Stimulated activated CD4-positive, alpha-beta T cell treated with anti-CD3 and anti-CD28 coated beads, Interleukin-15, amount 100 ng/mL, for 1 hour (primary cell): Measurements from ENCODE around the gene SNX11.
"Not testable (repeated sequence)": the region's sequence is repeated elsewhere in the genome, so short reads cannot be mapped to it uniquely, and the experiment has no call there.

Experiments used
- DNase-seq, 2 donors: peaks; one replicate each; pipeline ENCODE4 v3.0.0-alpha.2; 2020; ENCODE audit warnings: low read depth in 1 of 2, low spot score in 1 of 2

SNX11 gene, protein sequence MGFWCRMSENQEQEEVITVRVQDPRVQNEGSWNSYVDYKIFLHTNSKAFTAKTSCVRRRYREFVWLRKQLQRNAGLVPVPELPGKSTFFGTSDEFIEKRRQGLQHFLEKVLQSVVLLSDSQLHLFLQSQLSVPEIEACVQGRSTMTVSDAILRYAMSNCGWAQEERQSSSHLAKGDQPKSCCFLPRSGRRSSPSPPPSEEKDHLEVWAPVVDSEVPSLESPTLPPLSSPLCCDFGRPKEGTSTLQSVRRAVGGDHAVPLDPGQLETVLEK

GRCh38 chr17:48107137-48108055 is at the start of gene SNX11:
Gene SNX11 (plus strand): TSS chr17:48107766. CDS start chr17:48112044, 4,278 bp downstream.
- peak; percentile 86 to 88 for DNase-seq

DNA sequence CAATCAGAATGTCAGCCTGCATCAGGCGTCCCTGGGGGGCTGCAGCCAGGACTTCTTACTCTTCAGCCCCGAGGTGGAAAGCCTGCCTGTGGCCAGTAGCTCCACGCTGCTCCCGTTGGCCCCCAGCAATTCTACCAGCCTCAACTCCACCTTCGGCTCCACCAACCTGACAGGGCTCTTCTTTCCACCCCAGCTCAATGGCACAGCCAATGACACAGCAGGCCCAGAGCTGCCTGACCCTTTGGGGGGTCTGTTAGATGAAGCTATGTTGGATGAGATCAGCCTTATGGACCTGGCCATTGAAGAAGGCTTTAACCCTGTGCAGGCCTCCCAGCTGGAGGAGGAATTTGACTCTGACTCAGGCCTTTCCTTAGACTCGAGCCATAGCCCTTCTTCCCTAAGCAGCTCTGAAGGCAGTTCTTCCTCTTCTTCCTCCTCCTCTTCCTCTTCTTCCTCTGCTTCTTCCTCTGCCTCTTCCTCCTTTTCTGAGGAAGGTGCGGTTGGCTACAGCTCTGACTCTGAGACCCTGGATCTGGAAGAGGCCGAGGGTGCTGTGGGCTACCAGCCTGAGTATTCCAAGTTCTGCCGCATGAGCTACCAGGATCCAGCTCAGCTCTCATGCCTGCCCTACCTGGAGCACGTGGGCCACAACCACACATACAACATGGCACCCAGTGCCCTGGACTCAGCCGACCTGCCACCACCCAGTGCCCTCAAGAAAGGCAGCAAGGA is 49.0 kb upstream of the SNX11 start:
- no peak for DNase-seq

DNA sequence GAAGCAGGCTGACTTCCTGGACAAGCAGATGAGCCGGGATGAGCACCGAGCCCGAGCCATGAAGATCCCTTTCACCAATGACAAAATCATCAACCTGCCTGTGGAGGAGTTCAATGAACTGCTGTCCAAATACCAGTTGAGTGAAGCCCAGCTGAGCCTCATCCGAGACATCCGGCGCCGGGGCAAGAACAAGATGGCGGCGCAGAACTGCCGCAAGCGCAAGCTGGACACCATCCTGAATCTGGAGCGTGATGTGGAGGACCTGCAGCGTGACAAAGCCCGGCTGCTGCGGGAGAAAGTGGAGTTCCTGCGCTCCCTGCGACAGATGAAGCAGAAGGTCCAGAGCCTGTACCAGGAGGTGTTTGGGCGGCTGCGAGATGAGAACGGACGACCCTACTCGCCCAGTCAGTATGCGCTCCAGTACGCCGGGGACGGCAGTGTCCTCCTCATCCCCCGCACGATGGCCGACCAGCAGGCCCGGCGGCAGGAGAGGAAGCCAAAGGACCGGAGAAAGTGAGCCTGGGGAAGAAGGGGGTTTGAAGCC is 48.4 kb upstream of the SNX11 start:
- DNase-seq: no peak

- no peak for DNase-seq
Observed at GRCh38 chr17:48060249-48060648, 47.3 kb upstream of the SNX11 start.

- DNase-seq: no peak
Observed at GRCh38 chr17:48062273-48062672, 45.3 kb upstream of the SNX11 start.

DNA sequence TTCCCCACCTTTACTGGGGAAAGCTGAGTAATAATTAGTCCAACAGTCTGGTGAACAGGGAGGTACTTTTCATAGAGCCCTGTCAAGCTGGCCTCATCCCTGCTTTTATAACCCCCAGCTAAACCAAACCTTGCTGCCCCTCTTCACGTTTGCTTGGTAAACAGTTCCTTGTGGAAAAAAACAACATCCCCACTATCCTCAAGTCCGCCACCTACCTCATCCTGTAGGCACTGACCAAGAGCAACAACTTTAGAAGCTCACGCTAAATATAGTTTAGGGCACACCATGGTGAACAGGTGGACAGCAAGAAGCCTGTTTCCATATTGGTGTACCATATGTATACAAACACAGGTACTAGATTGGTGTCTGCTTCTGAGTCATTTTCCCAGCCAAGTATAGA is 42.9 kb upstream of the SNX11 start:
- DNase-seq: no peak

DNA sequence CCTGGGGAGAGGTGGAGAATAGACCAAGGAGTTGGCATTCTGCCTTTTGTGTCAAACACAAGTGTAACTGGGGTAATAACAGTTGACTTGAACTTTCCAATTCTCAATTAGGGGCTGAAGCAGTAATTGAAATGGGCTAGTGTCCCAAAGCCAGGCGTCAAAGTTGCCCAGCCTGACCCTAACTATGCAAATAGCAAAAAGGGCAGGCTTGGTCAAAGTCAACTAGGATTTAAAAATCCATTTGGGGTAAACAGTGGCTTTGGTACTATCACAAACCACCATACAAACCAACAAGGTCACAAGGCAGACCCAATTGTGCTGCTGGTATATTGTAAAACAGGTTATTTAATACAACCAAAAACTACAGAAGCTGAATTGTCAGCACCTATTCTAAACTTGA is 41.4 kb upstream of the SNX11 start:
- no peak for DNase-seq

DNA sequence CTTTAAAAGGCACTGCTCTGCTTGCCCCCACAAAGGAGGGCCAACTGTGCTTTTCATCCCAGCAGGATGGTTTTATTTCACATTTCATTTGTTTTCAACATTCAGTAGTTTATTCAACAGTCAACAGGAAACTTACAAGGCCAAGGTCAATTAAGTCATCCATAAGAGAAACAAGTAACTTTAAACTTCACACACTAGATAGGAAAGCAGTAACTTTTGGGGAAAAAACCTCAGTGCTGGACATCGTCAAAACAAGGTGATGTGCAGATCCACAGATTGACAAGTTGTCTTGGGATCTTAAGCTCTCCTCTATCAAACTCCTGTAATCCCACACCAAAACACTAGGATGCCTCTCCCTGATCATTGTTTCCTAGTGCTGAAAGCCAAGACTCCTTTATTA is 40.9 kb upstream of the SNX11 start:
- no peak for DNase-seq

GRCh38 chr17:48067245-48067644 is 40.3 kb upstream of the SNX11 start:
- DNase-seq: no peak

DNA sequence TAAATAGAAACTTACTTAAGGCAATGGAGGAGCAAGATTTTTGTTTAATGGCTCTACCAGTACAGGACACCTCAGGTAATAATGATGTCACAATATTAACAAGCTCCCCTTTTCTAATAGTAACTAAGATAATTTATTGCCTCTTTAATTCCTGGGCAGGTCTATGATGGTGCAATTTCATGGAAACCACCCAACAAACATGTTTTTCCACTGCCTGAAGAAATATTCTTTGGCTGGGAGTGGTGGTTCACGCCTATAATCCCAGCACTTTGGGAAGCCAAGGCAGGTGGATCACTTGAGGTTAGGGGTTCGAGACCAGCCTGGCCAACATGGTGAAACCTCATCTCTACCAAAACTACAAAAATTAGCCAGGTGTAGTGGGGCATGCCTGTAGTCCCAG is 39.8 kb upstream of the SNX11 start:
- DNase-seq: not testable (repeated sequence)

GRCh38 chr17:48068491-48068961 is 39.0 kb upstream of the SNX11 start:
- no peak for DNase-seq

GRCh38 chr17:48070195-48070594 is 37.4 kb upstream of the SNX11 start:
- DNase-seq: no peak

DNA sequence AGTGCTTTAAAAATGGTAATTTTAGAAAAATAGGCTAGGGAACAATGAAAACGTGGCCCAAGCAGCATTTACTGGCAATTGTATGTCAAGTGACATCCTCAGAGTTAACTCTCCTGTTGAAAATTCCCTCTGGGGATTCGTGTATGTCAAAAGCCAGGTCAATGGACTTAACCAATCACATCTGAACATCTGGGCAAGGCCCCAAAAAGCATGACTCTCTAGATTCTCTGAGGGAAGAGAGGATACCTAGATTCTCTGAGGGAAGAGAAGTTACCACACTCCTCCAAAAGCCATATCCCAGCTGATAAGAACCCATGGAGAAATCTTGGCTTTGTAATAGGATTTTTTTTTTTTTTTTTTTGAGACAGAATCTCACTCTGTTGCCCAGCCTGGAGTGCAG is 35.9 kb upstream of the SNX11 start:
- no peak for DNase-seq

DNA sequence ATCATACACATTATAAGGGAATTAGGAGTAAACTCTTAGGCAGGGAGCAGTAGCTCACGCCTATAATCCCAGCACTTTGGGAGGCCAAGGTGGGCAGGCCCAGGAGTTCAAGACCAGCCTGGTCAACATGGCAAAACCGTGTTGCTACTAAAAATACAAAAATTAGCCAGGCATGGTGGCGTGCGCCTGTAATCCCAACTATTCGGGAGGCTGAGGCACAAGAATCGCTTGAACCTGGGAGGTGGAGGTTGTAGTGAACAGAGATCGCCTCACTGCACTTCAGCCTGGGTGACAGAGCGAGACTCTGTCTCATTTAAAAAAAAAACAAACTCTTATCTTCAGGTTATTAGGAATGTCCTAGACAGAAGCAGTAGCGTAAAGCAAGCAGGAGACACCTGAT is 34.8 kb upstream of the SNX11 start:
- not testable (repeated sequence) for DNase-seq

DNA sequence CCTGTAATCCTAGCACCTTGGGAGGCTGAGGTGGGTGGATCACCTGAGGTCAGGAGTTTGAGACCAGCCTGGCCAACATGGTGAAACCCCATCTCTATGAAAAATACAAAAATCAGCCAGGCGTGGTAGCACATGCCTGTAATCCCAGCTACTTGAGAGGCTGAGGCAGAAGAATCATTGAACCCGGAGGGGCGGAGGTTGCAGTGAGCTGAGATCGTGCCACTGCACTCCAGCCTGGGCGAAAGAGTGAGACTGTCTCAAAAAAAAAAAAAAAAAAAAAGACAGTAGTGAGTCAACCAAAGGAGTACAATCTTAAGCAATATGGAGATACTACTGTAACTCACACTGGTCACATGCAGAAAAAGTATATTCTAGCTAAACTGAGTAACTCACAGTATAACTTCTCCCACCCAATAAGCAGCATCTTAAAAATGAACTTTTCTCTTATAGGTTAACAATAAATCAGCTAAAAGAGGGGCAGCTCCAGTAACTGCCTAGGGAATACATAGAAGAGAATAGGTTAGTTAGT is 33.9 kb upstream of the SNX11 start:
- not testable (repeated sequence) for DNase-seq

GRCh38 chr17:48074322-48075081 is 33.1 kb upstream of the SNX11 start:
- peak; percentile 40 to 43 for DNase-seq

DNA sequence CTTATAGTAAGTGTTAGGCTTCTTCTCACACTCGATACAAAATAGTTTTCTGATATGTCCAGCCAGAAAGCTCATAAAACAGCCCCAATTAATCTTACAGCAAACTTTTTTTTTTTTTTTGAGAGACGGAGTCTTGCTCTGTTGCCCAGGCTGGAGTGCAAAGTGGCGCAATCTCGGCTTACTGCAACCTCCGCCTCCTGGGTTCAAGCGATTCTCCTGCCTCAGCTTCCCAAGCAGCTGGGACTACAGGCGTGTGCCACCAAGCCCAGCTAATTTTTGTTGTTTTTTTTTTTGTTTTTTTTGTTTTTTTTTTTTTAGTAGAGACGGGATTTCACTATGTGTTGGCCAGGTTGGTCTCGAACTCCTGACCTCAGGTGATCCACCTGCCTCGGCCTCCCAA is 30.4 kb upstream of the SNX11 start:
- DNase-seq: not testable (repeated sequence)

GRCh38 chr17:48081858-48082257 is 25.7 kb upstream of the SNX11 start:
- DNase-seq: no peak

- DNase-seq: no peak
Observed at GRCh38 chr17:48084932-48085331, 22.6 kb upstream of the SNX11 start.

DNA sequence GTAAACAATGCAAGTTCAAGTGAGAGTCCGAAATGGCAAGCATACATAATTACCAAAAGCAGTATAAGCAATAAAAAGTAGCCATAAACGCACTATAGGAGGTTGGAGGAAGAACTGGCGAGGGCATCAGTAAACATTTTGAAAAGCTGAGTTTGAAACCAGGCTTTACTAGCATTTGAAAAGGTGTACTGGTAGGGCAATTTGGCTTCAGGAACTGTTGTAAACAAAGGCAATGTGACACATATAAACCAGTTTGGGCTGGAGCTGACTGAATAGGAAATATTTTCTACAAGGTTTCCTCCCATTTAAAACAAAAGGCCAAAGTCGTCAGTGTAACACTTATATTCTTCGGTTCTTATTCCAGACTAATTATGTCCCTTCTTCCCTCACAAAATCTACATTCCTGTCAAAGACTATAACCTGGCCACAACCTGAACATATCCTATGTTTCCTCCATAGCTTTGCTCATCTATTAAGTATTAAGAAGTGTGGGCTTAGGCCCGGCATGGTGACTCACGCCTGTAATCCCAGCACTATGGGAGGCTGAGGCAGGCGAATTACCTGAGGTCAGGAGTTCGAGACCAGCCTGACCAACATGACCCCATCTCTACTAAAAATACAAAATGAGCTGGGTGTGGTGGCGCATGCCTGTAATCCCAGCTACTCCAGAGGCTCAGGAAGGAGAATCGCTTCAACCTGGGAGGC is 14.1 kb upstream of the SNX11 start:
- no peak for DNase-seq
